Fibroblast of lung (primary cell): ENCODE results near the gene MRPL45.
"Not testable (repeated sequence)": the region's sequence is repeated elsewhere in the genome, so short reads cannot be mapped to it uniquely, and the experiment has no call there.

Source experiments
- EZH2 ChIP-seq: IDR thresholded peaks from 2 replicates; pipeline ENCODE4 v1.5.1; 2012; ENCODE audit warnings: low read length, control low read depth, mild to moderate bottlenecking; ENCODE audit errors: missing control alignments
- TF ChIP-seq, protein P1 (sequence below), 2 donors: IDR thresholded peaks in 1 of 2; conservative IDR thresholded peaks in 1 of 2; 1 replicate in 1 of 2; 2 replicates in 1 of 2; pipeline ENCODE4 v1.5.1; 2011 to 2012; ENCODE audit warnings: low read length in 2 of 2, control low read depth in 1 of 2, inconsistent platforms in 1 of 2, low read depth in 1 of 2, mild to moderate bottlenecking in 1 of 2

GRCh38 chr17:38253191-38253590 lies 43.8 kb upstream of the MRPL45 start:
- TF ChIP-seq, protein P1, sequence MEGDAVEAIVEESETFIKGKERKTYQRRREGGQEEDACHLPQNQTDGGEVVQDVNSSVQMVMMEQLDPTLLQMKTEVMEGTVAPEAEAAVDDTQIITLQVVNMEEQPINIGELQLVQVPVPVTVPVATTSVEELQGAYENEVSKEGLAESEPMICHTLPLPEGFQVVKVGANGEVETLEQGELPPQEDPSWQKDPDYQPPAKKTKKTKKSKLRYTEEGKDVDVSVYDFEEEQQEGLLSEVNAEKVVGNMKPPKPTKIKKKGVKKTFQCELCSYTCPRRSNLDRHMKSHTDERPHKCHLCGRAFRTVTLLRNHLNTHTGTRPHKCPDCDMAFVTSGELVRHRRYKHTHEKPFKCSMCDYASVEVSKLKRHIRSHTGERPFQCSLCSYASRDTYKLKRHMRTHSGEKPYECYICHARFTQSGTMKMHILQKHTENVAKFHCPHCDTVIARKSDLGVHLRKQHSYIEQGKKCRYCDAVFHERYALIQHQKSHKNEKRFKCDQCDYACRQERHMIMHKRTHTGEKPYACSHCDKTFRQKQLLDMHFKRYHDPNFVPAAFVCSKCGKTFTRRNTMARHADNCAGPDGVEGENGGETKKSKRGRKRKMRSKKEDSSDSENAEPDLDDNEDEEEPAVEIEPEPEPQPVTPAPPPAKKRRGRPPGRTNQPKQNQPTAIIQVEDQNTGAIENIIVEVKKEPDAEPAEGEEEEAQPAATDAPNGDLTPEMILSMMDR (conservative IDR thresholded peaks at IDR 0.05 in 1 of 2, IDR thresholded peaks at IDR 0.05 in 1 of 2; ENCODE audit: low read depth in 1 of 2, low read length in 2 of 2), result not testable (repeated sequence)
- TF ChIP-seq EZH2, result not testable (repeated sequence)
